Retinal pigment epithelial cell (primary cell): ENCODE results near the gene RCN1.

Source experiments
- DNase-seq: peaks from one replicate; pipeline ENCODE4 v3.0.0-alpha.2; 2010; ENCODE audit warnings: low read depth
- H3K4me3 ChIP-seq: 2 replicates; pipeline ENCODE4 v1.5.1; 2011; ENCODE audit warnings: mild to moderate bottlenecking, low read length, control low read depth, moderate library complexity
- TF ChIP-seq, protein P1 (sequence below): conservative IDR thresholded peaks from 2 replicates; pipeline ENCODE4 v1.5.1; 2011; ENCODE audit warnings: low read depth, low read length, control low read depth, inconsistent platforms

The RCN1 gene

GRCh38 chr11:32068134-32068870 lies 22.6 kb upstream of the RCN1 start:
- DNase-seq: no peak
- no peak overlapping the region for H3K4me3 ChIP-seq
- TF ChIP-seq, protein P1, sequence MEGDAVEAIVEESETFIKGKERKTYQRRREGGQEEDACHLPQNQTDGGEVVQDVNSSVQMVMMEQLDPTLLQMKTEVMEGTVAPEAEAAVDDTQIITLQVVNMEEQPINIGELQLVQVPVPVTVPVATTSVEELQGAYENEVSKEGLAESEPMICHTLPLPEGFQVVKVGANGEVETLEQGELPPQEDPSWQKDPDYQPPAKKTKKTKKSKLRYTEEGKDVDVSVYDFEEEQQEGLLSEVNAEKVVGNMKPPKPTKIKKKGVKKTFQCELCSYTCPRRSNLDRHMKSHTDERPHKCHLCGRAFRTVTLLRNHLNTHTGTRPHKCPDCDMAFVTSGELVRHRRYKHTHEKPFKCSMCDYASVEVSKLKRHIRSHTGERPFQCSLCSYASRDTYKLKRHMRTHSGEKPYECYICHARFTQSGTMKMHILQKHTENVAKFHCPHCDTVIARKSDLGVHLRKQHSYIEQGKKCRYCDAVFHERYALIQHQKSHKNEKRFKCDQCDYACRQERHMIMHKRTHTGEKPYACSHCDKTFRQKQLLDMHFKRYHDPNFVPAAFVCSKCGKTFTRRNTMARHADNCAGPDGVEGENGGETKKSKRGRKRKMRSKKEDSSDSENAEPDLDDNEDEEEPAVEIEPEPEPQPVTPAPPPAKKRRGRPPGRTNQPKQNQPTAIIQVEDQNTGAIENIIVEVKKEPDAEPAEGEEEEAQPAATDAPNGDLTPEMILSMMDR: no peak

DNA sequence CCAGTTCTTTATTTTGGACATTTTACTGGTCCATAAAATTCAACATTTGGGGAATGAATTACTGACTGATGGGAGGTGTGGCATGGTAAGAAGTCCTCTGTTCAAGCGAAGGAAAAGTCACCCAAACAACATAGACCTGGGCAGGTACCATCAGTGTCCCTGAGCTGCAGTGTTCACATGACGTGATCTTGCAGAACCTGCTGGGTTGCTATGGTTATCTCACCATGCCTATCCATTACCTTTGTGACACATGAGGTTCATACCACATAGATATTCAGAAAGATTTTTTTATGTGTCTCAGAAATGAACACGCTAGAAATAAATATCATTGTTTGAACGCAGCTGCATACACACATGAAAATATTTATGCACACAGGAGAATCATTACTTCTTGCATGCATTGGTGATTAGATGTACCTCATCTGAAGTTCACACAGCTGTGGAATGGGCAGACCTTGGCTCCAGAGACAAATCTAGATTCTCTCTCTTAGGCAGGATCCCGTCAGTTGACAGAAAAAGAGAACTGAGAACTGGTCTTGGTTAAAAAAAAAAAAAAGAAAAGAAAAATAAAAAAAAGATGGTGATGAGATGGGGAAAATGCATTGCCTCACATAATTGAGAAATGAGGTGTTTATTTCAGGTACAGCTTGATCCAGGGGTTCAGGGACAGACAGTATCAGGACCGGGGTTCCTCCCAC lies 21.4 kb upstream of the RCN1 start:
- TF ChIP-seq, protein P1: no peak

GRCh38 chr11:32070692-32071091 lies 20.2 kb upstream of the RCN1 start:
- no peak overlapping the region for H3K4me3 ChIP-seq
- TF ChIP-seq, protein P1: no peak
- DNase-seq: no peak

More for the DNA sequence above, 21.4 kb upstream of the RCN1 start:
- DNase-seq: no peak
- H3K4me3 ChIP-seq: no peak overlapping the region

DNA sequence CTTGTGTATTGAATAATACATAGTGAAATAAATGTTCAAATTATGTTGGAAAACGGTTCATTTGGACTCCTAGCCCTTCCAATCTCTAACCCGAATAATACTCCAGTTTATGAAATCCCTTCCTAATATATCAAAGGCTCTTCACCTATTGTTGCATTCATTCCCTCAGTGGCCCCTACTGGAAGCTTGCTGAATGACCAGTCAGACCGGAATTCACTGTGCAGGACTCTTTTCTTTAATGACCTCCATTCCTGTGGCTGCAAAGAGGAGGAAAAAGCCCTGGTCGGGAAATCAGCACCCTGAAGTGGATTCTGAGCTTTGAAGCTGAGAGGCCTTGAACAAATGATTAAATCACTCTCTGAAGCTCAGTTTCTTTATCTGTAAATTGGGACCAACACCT lies 19.1 kb upstream of the RCN1 start:
- no peak overlapping the region for H3K4me3 ChIP-seq
- TF ChIP-seq, protein P1: peak; percentile 65
- no peak for DNase-seq

DNA sequence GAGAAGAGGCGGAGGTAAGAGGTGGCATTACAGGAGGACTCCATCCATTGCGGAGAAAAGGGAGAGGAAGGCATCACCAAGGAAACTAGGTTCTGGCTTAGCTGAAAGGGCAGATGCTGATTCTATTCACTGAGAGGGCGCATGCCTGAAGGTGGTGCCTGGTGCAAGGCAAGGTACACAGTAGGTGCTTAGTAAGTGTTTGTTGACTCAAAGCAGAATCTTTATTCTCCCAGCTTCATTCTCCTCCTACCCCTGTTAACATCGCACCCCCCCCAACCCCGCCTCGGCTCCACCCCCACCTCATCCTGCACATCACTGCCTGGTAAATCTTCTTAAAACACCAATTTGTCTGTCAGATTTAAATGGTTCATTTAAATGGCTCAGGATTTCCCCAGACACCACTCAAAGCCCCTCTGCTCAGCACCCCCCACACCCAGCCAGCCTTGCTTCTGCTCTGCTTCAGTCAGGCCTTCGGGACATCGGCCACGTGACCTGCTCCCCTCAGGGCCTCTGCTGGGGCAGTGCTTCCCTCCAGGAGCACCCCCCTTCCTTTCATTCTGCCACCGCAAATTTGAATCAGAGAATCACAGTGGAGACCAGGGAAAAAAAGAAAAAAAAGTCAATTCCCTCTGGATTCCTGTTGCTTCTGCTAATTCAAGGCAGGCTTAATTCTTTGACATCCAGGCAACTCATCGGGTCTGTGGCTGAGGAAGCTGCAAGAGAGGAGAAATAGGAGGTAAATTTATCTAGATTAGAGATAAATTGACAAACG lies 17.8 kb upstream of the RCN1 start:
- no peak overlapping the region for H3K4me3 ChIP-seq
- no peak for DNase-seq
- TF ChIP-seq, protein P1: no peak

DNA sequence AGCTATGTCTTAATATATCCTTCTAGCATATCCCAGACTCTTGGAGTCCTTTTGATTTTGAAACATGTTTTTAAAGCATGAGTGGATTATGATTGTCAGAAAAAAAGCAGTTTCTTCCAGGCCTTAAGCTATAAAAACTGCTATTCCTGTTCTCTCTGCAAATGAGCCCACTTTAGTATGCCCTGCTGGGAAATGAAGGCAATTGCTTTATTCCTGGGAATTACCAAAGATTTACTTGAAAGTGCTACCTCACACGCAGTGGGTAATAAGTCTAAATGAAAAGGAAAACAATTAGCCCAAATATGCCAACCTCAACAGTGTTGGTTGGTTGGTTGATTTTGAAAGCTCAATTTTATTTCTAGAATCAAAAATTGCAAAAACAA lies 17.2 kb upstream of the RCN1 start:
- H3K4me3 ChIP-seq: no peak overlapping the region
- TF ChIP-seq, protein P1: no peak
- no peak for DNase-seq

DNA sequence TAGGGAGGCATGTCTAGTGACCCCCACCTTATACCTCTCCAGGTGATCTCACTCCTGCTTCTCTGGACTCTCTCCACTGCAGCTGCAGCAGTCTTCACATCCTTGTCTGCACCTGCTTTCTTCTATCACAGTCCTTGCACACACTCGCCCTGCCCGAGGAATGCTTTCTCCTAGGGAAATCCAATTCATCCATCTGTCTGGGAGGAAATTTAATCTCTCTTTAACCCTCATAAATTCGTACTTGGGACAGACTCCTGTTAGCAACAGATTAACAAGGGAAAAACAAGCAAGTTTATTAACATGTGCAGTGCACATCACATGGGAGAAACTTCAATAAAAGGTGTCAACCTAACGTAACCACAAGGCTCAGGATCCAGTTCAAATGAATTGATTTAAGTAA lies 11.3 kb upstream of the RCN1 start:
- TF ChIP-seq, protein P1: no peak
- DNase-seq: no peak
- H3K4me3 ChIP-seq: no peak overlapping the region
